Kidney epithelial cell (primary cell): ENCODE measurements around the gene PLEKHA4. TPM values are rescaled to one million over a fixed set of nuclear protein-coding genes. Genes with fewer than 3 reads are reported as not detected.

ENCODE experiments used
- DNase-seq: peaks from one replicate; pipeline ENCODE4 v3.0.0-alpha.2; 2010; ENCODE audit warnings: low read depth
- H3K27me3 ChIP-seq: 2 replicates; pipeline ENCODE4 v1.6.0; 2011; ENCODE audit warnings: low read length; ENCODE audit not compliant: control insufficient read depth, insufficient read depth
- H3K36me3 ChIP-seq: 2 replicates; pipeline ENCODE4 v1.5.1; 2011; ENCODE audit warnings: low read length; ENCODE audit not compliant: control insufficient read depth, insufficient read depth
- H3K4me3 ChIP-seq: 2 replicates; pipeline ENCODE4 v1.5.1; 2011; ENCODE audit warnings: low read depth, mild to moderate bottlenecking, control low read depth, low read length
- total RNA-seq: library from RNA; depleted of rRNA; stranded (reverse); fragments of >200 nt; gene quantifications from 2 replicates; pipeline ENCODE4 v1.2.3, GENCODE V29; 2015
- TF ChIP-seq, protein P1 (sequence below): IDR thresholded peaks from 2 replicates; pipeline ENCODE4 v1.5.1; 2011; ENCODE audit warnings: mild to moderate bottlenecking, moderate library complexity, low read length, control low read depth, inconsistent platforms; ENCODE audit not compliant: insufficient read depth, poor library complexity, severe bottlenecking

PLEKHA4 gene
- total RNA-seq, 1 donor from 2014 or later = 11.1 TPM

DNA sequence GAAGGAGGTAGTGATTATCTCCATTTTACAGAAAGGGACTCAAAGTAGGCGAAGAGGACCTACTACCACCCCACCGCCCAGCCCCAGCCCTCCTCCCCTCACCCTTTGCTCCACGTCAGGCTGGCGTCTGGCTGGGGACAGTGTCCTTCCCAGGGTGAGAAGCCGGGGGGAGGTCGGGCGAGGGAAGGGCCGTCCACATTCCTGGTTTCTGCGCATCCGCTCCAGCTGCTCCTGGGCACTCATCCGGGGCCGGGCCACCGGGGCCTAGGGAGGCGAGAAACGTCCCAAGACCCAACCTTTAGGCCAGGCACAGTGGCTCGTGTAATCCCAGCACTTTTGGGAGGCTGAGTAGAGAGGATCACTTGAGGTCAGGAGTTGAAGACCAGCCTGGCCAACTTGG is 27.4 kb downstream of the PLEKHA4 start:
- TF ChIP-seq, protein P1, sequence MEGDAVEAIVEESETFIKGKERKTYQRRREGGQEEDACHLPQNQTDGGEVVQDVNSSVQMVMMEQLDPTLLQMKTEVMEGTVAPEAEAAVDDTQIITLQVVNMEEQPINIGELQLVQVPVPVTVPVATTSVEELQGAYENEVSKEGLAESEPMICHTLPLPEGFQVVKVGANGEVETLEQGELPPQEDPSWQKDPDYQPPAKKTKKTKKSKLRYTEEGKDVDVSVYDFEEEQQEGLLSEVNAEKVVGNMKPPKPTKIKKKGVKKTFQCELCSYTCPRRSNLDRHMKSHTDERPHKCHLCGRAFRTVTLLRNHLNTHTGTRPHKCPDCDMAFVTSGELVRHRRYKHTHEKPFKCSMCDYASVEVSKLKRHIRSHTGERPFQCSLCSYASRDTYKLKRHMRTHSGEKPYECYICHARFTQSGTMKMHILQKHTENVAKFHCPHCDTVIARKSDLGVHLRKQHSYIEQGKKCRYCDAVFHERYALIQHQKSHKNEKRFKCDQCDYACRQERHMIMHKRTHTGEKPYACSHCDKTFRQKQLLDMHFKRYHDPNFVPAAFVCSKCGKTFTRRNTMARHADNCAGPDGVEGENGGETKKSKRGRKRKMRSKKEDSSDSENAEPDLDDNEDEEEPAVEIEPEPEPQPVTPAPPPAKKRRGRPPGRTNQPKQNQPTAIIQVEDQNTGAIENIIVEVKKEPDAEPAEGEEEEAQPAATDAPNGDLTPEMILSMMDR = no peak
- Histone ChIP-seq H3K36me3 (no peaks in the 10 kb centered on the region), H3K27me3 (no peaks in the 10 kb centered on the region), H3K4me3 (no peak overlapping the region)
- no peak for DNase-seq

DNA sequence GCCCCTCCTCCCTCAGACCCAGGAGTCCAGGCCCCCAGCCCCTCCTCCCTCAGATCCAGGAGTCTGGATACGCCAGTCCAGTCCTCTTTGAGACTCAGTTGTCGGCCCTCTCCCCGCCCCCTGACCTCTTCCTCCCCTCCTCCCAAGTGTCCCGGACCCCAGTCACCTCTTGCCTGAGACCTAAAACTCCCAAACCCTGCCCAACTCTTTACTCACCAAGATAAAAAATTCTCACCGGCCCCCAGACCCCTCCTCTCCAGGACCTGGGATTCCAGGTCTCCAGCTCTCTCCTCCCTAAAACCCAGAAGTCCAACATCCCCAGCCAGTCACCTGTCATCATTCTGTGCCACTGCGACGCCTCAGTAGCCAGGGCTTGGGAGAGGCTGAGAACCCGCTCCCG is 30.7 kb downstream of the PLEKHA4 start:
- H3K27me3 ChIP-seq = no peaks in the 10 kb centered on the region
- TF ChIP-seq, protein P1 = no peak
- no peak for DNase-seq
- H3K36me3 ChIP-seq = no peaks in the 10 kb centered on the region
- no peak overlapping the region for H3K4me3 ChIP-seq

DNA sequence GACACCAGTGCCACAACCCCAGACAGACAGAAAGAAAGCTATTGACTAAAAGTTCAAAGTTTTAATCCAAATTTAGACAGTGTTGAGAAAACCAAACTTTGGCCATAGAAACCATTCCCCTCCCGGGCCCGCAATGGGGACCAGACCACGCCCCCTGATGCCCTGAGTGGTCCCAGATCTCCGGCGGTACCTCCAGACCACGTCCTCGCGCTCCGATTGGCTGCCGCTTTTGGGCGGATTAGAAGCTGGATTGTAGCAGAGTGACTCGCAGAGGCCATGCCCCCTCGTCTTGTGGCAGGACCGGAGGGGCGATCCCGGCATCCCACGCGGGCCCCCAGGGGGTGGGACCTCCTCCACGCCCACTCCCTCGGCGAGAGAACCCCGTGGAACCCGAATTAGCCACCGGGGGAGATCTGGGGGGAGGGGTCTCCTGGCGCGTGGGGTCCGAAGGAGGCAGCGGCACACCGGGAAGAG is 31.3 kb downstream of the PLEKHA4 start:
- Histone ChIP-seq H3K27me3 (no peaks in the 10 kb centered on the region), H3K36me3 (no peaks in the 10 kb centered on the region), H3K4me3 (peak overlapping the region; percentile 20)
- TF ChIP-seq, protein P1 = no peak
- DNase-seq = no peak

DNA sequence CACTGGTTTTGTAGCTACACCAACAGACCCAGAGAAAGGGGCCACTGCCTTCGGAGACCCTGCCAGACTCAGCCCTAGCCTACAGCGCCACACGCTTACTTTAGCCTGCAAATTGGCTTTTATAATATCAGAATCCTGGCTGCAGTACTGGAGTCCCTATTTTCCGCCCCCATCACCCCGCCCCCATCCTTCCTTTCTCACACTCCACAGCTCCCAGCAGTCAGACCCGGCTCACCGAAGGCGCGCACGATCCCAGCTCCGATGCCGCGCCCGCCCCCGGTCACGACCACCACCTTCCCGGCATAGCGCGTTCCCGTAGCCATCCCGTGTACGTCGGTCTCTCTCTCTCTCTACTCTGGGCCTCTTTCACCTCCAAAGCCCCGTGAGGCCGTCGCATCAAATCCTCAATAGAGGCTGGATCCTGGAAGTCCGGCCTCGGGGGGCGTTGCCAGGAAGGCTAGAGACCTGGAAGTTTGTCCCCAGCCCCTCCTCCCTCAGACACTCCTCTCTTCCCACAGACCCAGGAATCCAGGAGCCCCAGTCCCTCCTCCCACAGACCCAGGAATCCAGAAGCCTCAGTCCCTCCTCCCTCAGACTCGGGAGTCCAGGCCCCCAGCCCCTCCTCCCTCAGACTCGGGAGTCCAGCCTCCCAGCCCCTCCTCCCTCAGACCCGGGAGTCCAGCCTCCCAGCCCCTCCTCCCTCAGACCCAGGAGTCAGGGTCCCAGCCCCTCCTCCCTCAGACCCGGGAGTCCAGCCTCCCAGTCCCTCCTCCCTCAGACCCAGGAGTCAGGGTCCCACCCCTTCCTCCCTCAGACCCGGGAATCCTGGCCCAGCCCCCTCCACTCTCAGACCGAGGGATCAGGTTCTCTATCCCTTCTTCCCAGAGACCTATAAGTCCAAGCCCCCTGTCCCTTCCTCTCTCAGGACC is 32.1 kb downstream of the PLEKHA4 start, which contains the start of gene HSD17B14:
TSS of gene HSD17B14 (minus strand) at position 403 of the 929 bp plus-strand sequence. CDS start at position 323, 80 bp downstream.
- H3K36me3 ChIP-seq = no peaks in the 10 kb centered on the region
- H3K27me3 ChIP-seq = no peaks in the 10 kb centered on the region
- H3K4me3 ChIP-seq = peak within 1 kb of the TSS; percentile 47
- no peak for DNase-seq
- TF ChIP-seq, protein P1 = no peak

DNA sequence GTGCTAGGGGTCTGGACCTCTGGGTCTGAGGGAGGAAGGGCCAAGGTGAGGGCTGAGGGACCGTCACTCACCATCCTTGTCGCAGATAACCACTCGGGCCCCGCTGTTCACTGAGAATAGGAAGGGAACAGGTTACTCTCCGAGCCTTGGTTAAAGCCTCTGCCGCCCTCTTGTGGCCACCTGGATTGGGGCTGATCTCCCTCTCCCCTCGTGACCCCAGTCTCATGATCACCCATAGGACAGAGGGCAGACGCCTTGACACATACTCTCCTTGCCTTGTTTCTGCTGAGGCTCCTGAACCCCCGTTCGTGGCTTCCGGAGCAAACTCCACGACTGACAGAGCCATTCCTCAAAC is 32.7 kb downstream of the PLEKHA4 start:
- DNase-seq = no peak
- TF ChIP-seq, protein P1 = peak; percentile 93
- Histone ChIP-seq H3K27me3 (no peaks in the 10 kb centered on the region), H3K36me3 (no peaks in the 10 kb centered on the region), H3K4me3 (peak overlapping the region; percentile 47)
